Activated B cell treated with CpG ODN at 0.5 μM for 24 hours (primary cell): ENCODE data around the gene VTCN1. TPM values are rescaled to one million over a fixed set of nuclear protein-coding genes. Genes with fewer than 3 reads are reported as not detected.

Experiments used
- ATAC-seq: fragments of 200-7000 bp; cut with Tn5 transposase; one replicate; pipeline ENCODE4 v1.10.0; 2021; ENCODE audit warnings: low read depth, mild to moderate bottlenecking, moderate library complexity
- CTCF ChIA-PET: fragments of 350-600 bp; sonication (Branson Sonifier 250); formaldehyde crosslinking; loops from one replicate; lab custom pipeline; 2021; ENCODE audit warnings: antibody characterized with exemption; lab: Charles Lee
- POLR2A ChIA-PET: fragments of 350-600 bp; sonication (Branson Sonifier 250); formaldehyde crosslinking; loops from one replicate; lab custom pipeline; 2021; ENCODE audit warnings: antibody characterized with exemption; lab: Charles Lee
- DNase-seq: peaks from one replicate; pipeline ENCODE4 v3.0.0; 2022
- H3K27ac Mint-ChIP-seq: one replicate; pipeline ENCODE4 v1.8.0; 2020; ENCODE audit warnings: mixed read lengths
- H3K27me3 Mint-ChIP-seq: one replicate; pipeline ENCODE4 v1.8.0; 2021; ENCODE audit warnings: mixed read lengths
- H3K36me3 Mint-ChIP-seq: one replicate; pipeline ENCODE4 v1.8.0; 2021; ENCODE audit warnings: low read depth, mixed read lengths
- H3K4me1 Mint-ChIP-seq: one replicate; pipeline ENCODE4 v1.8.0; 2021; ENCODE audit warnings: mixed read lengths
- H3K4me3 Mint-ChIP-seq: one replicate; pipeline ENCODE4 v1.8.0; 2020; ENCODE audit warnings: mild to moderate bottlenecking, mixed read lengths
- H3K9me3 Mint-ChIP-seq: one replicate; pipeline ENCODE4 v1.8.0; 2020; ENCODE audit warnings: mixed read lengths
- CTCF ChIP-seq: fragments of 200-600 bp; IDR thresholded peaks from one replicate; pipeline ENCODE4 v1.8.0; 2022; ENCODE audit warnings: antibody characterized with exemption, mild to moderate bottlenecking
- intact Hi-C: fragments of 100-400 bp; cut with micrococcal nuclease; formaldehyde crosslinking; loops from one replicate; pipeline ENCODE4 v1.15.1; 2024
- total RNA-seq: library from RNA; stranded (reverse); gene quantifications from 2 replicates; pipeline ENCODE4 v1.2.3, GENCODE V29; 2022

VTCN1 gene
- total RNA-seq, 1 donor from 2014 or later: not detected

DNA sequence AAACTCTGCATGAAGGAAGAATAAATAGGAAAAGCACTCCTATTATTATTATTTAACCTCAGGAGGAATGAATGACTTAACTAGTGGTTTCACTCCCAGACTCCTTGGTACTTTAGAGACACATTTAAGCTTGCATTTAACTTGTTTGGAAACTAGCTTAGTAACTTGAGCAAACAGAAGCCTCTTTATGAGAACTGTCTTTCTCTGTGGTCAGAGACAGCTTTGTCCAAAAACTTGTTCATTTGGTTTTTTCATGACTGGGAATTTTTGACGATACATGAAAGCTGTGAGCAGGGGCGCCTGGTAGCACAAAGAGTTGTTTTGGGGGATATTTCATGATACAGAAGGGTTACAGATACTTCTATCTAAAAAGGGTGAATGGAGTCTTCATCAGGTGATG lies 33.6 kb upstream of the VTCN1 start:
- DNase-seq (no peak), ATAC-seq (no peak)
- Mint-ChIP-seq H3K9me3 (peaks cover 4% of the 10 kb centered on the region), H3K27ac (no peak overlapping the region), H3K27me3 (peaks cover 25% of the 10 kb centered on the region), H3K36me3 (no peaks in the 10 kb centered on the region), H3K4me3 (no peak overlapping the region), H3K4me1 (no peaks in the 10 kb centered on the region)
- ChIA-PET CTCF (no interaction called here), POLR2A (no interaction called here)
- intact Hi-C loops: no loop called here
- no peak for TF ChIP-seq CTCF

GRCh38 chr1:117241512-117241911 lies 30.8 kb upstream of the VTCN1 start:
- H3K9me3 Mint-ChIP-seq: peaks cover 4% of the 10 kb centered on the region
- TF ChIP-seq CTCF: no peak
- H3K4me3 Mint-ChIP-seq: no peak overlapping the region
- no peak overlapping the region for H3K27ac Mint-ChIP-seq
- H3K27me3 Mint-ChIP-seq: peaks cover 24% of the 10 kb centered on the region
- intact Hi-C loops: no loop called here
- no peaks in the 10 kb centered on the region for H3K36me3 Mint-ChIP-seq
- ATAC-seq: no peak
- H3K4me1 Mint-ChIP-seq: no peaks in the 10 kb centered on the region
- DNase-seq: no peak
- POLR2A ChIA-PET: no interaction called here
- CTCF ChIA-PET: no interaction called here

- no peaks in the 10 kb centered on the region for H3K4me1 Mint-ChIP-seq
Observed at GRCh38 chr1:117240547-117240946, 29.8 kb upstream of the VTCN1 start.

GRCh38 chr1:117239467-117239866 lies 28.7 kb upstream of the VTCN1 start:
- intact Hi-C loops: no loop called here
- Mint-ChIP-seq H3K27ac (no peak overlapping the region), H3K9me3 (no peaks in the 10 kb centered on the region), H3K36me3 (no peaks in the 10 kb centered on the region), H3K27me3 (peaks cover 12% of the 10 kb centered on the region), H3K4me3 (no peak overlapping the region), H3K4me1 (no peaks in the 10 kb centered on the region)
- ATAC-seq (no peak), DNase-seq (no peak)
- ChIA-PET POLR2A (no interaction called here), CTCF (no interaction called here)
- TF ChIP-seq CTCF: no peak

More at GRCh38 chr1:117240547-117240946, 29.8 kb upstream of the VTCN1 start:
- intact Hi-C loops: no loop called here
- no peak for DNase-seq
- ChIA-PET CTCF (no interaction called here), POLR2A (no interaction called here)
- H3K27me3 Mint-ChIP-seq: peaks cover 18% of the 10 kb centered on the region
- TF ChIP-seq CTCF: no peak
- no peak for ATAC-seq
- H3K4me3 Mint-ChIP-seq: no peak overlapping the region
- H3K27ac Mint-ChIP-seq: no peak overlapping the region
- no peaks in the 10 kb centered on the region for H3K9me3 Mint-ChIP-seq
- no peaks in the 10 kb centered on the region for H3K36me3 Mint-ChIP-seq

DNA sequence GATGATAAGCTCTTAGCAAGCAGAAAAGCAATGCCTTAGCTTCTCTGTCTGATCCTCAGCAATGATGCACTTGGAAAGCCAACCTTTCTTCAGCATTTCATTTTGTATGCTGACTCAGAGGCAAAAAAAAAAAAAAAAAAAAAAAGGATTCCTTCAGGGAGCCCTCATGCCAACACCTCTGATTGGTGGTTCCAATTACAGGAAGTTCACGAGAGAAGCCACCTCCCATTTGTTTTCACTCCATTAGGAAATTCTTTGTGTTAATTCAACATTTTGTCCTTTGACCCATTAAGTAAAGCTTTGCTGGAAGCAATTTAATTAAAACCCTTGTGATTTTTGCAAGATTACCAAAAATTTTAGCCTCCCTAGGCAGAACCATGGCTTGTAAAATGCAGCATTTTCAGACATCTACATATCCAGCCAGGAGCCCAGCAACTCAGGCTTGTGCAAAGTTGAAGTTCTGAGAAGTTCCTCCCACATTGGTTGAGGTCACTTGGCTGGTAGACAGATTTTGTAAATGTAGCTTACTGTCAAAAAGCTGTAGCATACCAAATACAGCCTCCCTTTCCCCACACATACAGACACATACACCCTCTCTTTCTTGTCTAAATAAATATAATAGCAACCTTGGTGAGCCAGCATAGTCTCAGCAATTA lies 27.1 kb upstream of the VTCN1 start:
- Mint-ChIP-seq H3K36me3 (no peaks in the 10 kb centered on the region), H3K4me3 (no peak overlapping the region), H3K27me3 (peaks cover 9% of the 10 kb centered on the region), H3K4me1 (no peaks in the 10 kb centered on the region), H3K27ac (no peak overlapping the region), H3K9me3 (no peaks in the 10 kb centered on the region)
- ATAC-seq (no peak), DNase-seq (no peak)
- intact Hi-C loops: no loop called here
- ChIA-PET POLR2A (interaction anchor here (0.6 kb wide), 1 partner anchor 10 kb away, joined by 4 read pairs; no protein-coding TSS in a partner anchor), CTCF (no interaction called here)
- no peak for TF ChIP-seq CTCF
